22Rv1 (cell line): Measurements from ENCODE around the gene GPR146.

Experiments used
- H3K27ac ChIP-seq: fragments of 450-650 bp; 2 replicates; pipeline ENCODE4 v1.5.1; 2017
- ZFX ChIP-seq: fragments of 450-650 bp; IDR thresholded peaks from 2 replicates; pipeline ENCODE4 v1.6.1; 2017; ENCODE audit warnings: antibody characterized with exemption, borderline replicate concordance
- TF ChIP-seq, protein P1 (sequence below): fragments of 450-650 bp; IDR thresholded peaks from 2 replicates; pipeline ENCODE4 v1.5.1; 2017; ENCODE audit warnings: mild to moderate bottlenecking

Gene GPR146

DNA sequence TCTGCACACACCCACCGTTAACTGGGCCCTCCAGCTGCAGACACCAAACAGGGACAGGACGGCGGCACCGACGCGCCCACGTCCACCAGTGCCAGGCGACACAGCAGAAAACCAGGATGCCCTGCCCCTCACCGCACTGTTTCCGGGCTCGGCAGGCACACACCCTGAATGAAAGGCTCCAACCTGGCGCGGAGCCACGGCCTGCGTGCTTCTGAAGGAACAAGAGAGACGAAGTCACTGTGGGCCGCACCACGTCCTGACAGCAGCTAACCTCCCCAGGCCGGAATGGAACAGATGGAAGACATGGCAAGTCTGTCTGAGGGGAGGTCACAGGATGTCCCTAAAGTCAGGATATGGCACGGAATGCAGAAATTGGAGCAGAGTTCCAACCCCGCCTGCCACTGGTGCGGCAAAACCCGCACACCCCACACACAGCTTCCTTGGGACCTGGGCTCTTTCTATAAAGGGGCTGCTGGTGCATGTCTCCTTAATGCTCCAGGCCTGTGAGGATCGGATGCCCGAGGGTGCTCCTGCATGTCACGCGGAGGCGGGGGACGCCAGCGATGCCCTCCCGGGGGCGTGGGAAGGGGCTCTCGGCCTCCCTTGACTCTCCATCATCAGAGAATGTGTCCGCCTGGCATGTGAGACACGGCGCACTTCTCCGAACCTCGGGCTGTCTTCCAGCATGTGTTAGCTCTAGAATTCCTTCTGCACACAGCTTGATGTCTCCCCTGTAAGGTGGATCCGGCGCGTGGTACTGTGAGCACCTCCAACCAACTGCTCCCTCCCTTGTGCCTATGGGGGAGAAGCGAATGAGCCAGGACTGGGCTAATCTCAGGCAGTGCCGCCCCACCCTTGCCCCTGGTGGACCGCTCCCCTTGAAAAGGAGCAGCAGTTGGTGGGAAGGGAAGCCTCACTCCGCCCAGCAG lies 39.6 kb downstream of the GPR146 start:
- H3K27ac ChIP-seq: no peak overlapping the region
- TF ChIP-seq ZFX: no peak
- TF ChIP-seq, protein P1, sequence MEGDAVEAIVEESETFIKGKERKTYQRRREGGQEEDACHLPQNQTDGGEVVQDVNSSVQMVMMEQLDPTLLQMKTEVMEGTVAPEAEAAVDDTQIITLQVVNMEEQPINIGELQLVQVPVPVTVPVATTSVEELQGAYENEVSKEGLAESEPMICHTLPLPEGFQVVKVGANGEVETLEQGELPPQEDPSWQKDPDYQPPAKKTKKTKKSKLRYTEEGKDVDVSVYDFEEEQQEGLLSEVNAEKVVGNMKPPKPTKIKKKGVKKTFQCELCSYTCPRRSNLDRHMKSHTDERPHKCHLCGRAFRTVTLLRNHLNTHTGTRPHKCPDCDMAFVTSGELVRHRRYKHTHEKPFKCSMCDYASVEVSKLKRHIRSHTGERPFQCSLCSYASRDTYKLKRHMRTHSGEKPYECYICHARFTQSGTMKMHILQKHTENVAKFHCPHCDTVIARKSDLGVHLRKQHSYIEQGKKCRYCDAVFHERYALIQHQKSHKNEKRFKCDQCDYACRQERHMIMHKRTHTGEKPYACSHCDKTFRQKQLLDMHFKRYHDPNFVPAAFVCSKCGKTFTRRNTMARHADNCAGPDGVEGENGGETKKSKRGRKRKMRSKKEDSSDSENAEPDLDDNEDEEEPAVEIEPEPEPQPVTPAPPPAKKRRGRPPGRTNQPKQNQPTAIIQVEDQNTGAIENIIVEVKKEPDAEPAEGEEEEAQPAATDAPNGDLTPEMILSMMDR: no peak

DNA sequence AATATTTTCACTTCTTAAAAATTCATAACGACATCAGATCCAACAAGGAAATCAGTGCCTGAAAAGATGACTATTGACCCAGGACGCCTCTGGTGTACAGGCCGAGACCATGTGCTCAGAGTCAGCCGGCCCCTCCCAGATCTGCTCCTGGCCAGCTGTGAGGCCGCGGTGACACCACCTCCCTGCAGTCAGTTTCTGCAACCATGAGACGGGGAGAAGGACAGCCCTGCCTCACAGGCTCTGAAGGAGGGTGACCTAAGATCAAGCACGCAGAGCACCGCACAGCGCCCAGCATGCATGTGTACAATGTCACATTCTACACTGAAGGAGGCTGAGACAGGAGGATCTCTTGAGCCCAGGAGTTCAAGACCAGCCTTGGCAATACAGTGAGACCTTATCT lies 40.9 kb downstream of the GPR146 start:
- no peak overlapping the region for H3K27ac ChIP-seq
- TF ChIP-seq ZFX: no peak
- TF ChIP-seq, protein P1: no peak

DNA sequence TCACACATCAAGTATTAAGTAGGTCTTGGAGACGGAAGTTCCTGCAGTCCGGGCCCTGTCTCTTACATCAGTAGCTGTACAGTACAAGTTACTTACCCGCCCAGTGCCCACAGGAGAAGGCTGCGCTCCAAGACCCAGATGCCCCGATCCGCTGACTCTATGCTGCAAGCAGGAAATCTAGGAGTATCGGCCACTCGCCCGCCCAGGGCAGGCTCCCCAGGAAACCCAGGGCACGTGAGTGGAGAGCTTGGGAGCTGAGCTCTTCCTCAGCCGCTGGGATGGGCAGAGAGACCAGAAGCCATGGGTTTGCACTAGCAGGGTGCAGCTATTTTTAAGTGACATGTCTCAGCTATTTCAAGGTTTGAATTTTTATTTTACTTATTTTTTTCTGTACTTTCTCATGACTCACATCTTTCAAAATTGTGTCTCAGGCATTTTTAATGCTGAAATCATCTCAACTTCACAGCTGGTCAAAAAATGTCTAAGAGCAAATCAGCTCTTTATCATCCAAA lies 41.6 kb downstream of the GPR146 start:
- no peak for TF ChIP-seq ZFX
- TF ChIP-seq, protein P1: no peak
- no peak overlapping the region for H3K27ac ChIP-seq

DNA sequence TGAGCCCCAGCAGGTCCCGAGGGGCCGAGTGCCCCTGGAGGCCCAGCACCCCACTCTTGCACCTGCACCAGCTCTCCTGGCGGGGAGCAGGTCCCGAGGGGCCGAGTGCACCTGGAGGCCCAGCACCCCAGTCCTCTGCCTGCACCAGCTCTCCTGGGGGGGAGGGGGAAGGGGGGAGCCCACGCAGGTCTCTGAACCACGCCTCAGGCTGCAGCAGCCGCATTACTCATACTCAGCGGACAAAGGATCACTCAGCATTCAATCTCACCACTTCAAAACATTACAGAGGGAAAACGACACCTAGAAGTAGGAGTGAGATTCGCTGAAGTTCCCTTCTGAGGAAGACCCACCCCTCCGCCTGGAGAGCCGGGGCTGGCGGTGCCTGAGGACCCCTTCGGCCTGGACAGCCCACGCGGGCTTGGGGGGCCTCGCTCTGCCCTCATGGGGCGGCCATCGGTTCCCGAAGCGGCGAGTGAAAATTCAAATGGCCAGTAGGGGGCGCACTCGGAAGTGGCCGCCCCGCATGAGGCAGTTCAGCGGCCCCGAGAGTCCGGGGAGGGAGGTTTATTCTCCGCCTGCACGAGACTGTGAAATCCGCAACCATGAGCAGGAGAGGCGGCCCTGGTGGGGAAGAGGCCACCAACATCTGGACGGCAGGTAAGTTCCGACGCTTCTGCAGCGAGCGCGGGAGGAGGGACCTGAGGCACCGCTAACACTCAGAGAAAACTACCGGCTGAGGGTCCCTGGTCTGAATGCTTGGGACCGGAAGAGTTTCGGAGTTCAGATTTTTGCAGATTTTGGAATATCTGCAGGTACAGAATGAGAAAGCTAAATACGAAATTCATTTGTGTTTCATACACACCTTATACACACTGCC lies 42.5 kb downstream of the GPR146 start:
- TF ChIP-seq, protein P1: peak; percentile 100
- no peak for TF ChIP-seq ZFX
- no peak overlapping the region for H3K27ac ChIP-seq

DNA sequence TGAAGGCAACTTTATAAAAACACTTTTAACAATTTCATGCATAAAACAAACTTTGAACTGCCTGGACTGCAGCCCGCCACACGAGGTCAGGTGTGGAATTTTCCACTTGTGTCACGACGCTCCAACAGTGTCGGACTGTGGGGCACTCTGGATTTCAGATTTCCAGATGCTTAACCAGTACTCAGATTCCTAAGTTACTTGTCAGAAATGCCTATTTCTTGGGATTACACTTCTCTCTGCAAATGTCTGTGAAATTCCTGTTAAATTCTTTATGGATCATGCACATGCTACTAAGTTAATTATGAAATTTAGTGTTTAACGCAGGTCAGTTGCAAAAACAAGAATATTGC lies 43.1 kb downstream of the GPR146 start:
- H3K27ac ChIP-seq: no peak overlapping the region
- TF ChIP-seq ZFX: no peak
- TF ChIP-seq, protein P1: no peak

DNA sequence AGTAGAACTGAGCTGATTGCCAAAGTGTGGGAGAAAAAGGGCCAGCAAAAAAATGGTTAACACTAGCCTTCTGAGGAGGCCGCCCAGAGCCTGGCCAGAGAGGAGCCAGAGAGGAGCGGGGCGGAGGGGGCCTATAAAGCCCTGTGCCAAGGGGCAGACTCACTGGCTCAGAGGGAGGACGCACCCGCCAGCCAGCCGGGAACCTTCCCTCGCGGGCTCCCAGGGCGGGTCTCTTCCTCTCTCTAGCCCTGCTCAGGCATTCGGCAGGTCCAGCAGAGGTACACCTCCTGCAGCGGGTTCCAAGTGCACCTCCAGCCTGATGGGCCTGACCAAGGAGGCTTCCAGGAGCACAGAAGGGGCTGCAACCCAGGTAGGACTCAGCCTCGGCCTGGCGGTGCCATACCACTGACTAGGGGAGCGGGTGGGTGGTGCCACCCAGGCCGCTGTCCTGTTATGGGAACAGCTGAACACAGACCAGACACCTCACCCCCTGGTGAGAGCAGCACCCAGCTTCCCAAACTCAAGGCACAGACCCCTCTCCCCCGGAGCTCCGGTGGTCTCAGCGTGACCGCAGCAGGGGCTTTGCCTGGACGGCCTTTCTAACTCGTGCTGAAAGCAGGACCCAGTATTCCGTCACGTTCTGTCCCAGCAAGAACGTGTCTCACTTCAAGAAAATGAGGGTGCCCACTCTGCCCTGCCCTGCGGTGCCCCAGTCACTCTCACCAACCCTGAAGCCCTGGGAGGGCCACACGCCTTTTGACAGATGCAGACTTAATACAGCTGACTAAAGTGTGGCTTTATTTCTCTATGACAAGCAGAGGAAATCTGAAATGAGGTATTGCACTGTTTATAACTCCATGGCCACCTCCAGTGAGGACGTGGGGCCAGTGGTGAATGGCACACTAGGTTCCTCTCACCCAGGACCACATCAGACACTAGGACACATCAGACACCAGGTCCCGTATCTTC lies 43.9 kb downstream of the GPR146 start, which contains the start of gene GPER1:
Gene GPER1, plus strand, starts transcription at position 162 of the 969 bp plus-strand sequence. CDS start 3,616 bp downstream, outside the sequence.
- TF ChIP-seq, protein P1: no peak
- TF ChIP-seq ZFX: no peak
- H3K27ac ChIP-seq: no peak within 1 kb of the TSS
